ENCODE results near the gene CGREF1.

Gene CGREF1

GRCh38 chr2:27051902-27052645 is 66.9 kb downstream of the CGREF1 start:
- in situ Hi-C loops (cut with HindIII; ENCODE audit: low sequenced_read_pairs), result no loop called here

GRCh38 chr2:27050996-27051901 is 67.7 kb downstream of the CGREF1 start, which contains the start of gene AGBL5:
Gene AGBL5, plus strand, starts transcription at chr2:27051668. Its CDS starts 1,291 bp downstream, at chr2:27052959.
- in situ Hi-C loops (cut with HindIII; ENCODE audit: low sequenced_read_pairs), result no loop called here

All from endothelial cell of hepatic sinusoid (primary cell).